Neuronal stem cell (in vitro differentiated cells): Measurements from ENCODE around the gene FOSL2.

Source experiments
- DNase-seq: peaks from one replicate; pipeline ENCODE4 v3.0.0-alpha.2; 2013; ENCODE audit warnings: low spot score
- H2AFZ ChIP-seq: one replicate; pipeline ENCODE4 v1.6.1; 2013; ENCODE audit warnings: mild to moderate bottlenecking, low read length, inconsistent platforms
- H2AK5ac ChIP-seq: 2 replicates; pipeline ENCODE4 v1.6.1; 2013; ENCODE audit warnings: low read depth, mild to moderate bottlenecking, inconsistent platforms, low read length, moderate library complexity, mixed read lengths
- H2BK120ac ChIP-seq: 2 replicates; pipeline ENCODE4 v1.6.1; 2013; ENCODE audit warnings: low read depth, mild to moderate bottlenecking, inconsistent platforms, low read length, moderate library complexity, mixed read lengths
- H2BK12ac ChIP-seq: one replicate; pipeline ENCODE4 v1.6.1; 2013; ENCODE audit warnings: low read length, inconsistent platforms
- H2BK15ac ChIP-seq: 2 replicates; pipeline ENCODE4 v1.6.1; 2013; ENCODE audit warnings: mild to moderate bottlenecking, low read length, inconsistent platforms, mixed read lengths
- H2BK5ac ChIP-seq: one replicate; pipeline ENCODE4 v1.6.1; 2013; ENCODE audit warnings: inconsistent platforms, mild to moderate bottlenecking, low read length, moderate library complexity
- H3K14ac ChIP-seq: one replicate; pipeline ENCODE4 v1.6.1; 2013; ENCODE audit warnings: low read length, inconsistent platforms
- H3K18ac ChIP-seq: 2 replicates; pipeline ENCODE4 v1.6.1; 2013; ENCODE audit warnings: low read length, inconsistent platforms
- H3K23ac ChIP-seq: 2 replicates; pipeline ENCODE4 v1.6.1; 2013; ENCODE audit warnings: low read depth, mild to moderate bottlenecking, mixed read lengths, low read length, inconsistent platforms; ENCODE audit not compliant: poor library complexity
- H3K27ac ChIP-seq: replicated peaks from 3 replicates; pipeline ENCODE4 v1.5.1; 2013; ENCODE audit warnings: low read length, inconsistent platforms
- H3K27me3 ChIP-seq, 3 experiments: 2 replicates each; pipeline ENCODE4 v1.6.1; 2013; ENCODE audit warnings: low read length in 3 of 3, mild to moderate bottlenecking in 2 of 3, inconsistent platforms in 1 of 3, low read depth in 1 of 3, mixed read lengths in 1 of 3, moderate library complexity in 1 of 3; ENCODE audit not compliant: control insufficient read depth in 3 of 3, insufficient read depth in 3 of 3
- H3K36me3 ChIP-seq, 2 donors: replicated peaks in 1 of 2; 2 replicates each; pipeline ENCODE4 v1.6.1; 2013; ENCODE audit warnings: low read length in 2 of 2; ENCODE audit not compliant: control insufficient read depth in 2 of 2, insufficient read depth in 2 of 2
- H3K4ac ChIP-seq: 2 replicates; pipeline ENCODE4 v1.6.1; 2013; ENCODE audit warnings: inconsistent platforms, mild to moderate bottlenecking, low read length, moderate library complexity
- H3K4me1 ChIP-seq, 2 donors: 1 replicate in 1 of 2; 2 replicates in 1 of 2; pipeline ENCODE4 v1.6.1; 2013; ENCODE audit warnings: low read length in 2 of 2, low read depth in 1 of 2; ENCODE audit not compliant: control insufficient read depth in 2 of 2, insufficient read depth in 1 of 2
- H3K4me2 ChIP-seq: one replicate; pipeline ENCODE4 v1.6.1; 2013; ENCODE audit warnings: mild to moderate bottlenecking, low read length, inconsistent platforms; ENCODE audit not compliant: insufficient read depth, poor library complexity, severe bottlenecking
- H3K4me3 ChIP-seq, 2 donors: 2 replicates each; pipeline ENCODE4 v1.5.1; 2013; ENCODE audit warnings: low read length in 2 of 2, mild to moderate bottlenecking in 2 of 2, inconsistent platforms in 1 of 2, moderate library complexity in 1 of 2
- H3K79me1 ChIP-seq: one replicate; pipeline ENCODE4 v1.6.1; 2013; ENCODE audit warnings: low read depth, mild to moderate bottlenecking, inconsistent platforms, low read length, moderate library complexity
- H3K9ac ChIP-seq: one replicate; pipeline ENCODE4 v1.6.1; 2013; ENCODE audit warnings: mild to moderate bottlenecking, low read depth, low read length, inconsistent platforms; ENCODE audit not compliant: poor library complexity
- H3K9me3 ChIP-seq, 2 donors: replicated peaks in 1 of 2; 2 replicates each; pipeline versions ENCODE3 to v1.6.1; 2013; ENCODE audit warnings: low read length in 2 of 2, mild to moderate bottlenecking in 2 of 2, inconsistent platforms in 1 of 2, low read depth in 1 of 2, mixed read lengths in 1 of 2, moderate library complexity in 1 of 2; ENCODE audit not compliant: control insufficient read depth in 2 of 2, insufficient read depth in 1 of 2
- H4K8ac ChIP-seq: one replicate; pipeline ENCODE4 v1.6.1; 2013; ENCODE audit warnings: low read depth, mild to moderate bottlenecking, inconsistent platforms, low read length, moderate library complexity
- H4K91ac ChIP-seq: one replicate; pipeline ENCODE4 v1.6.1; 2013; ENCODE audit warnings: low read length, low read depth, mild to moderate bottlenecking, inconsistent platforms; ENCODE audit not compliant: poor library complexity
- WGBS, 2 donors: extraction: QIAGEN DNeasy Blood & Tissue Kit; methylation state at CpG; one replicate each; pipeline ENCODE4 v1.1.7; 2013; ENCODE audit warnings: missing lambda C conversion rate in 2 of 2, mixed read lengths in 1 of 2; ENCODE audit not compliant: insufficient read length in 2 of 2, insufficient replicate concordance in 1 of 2; ENCODE audit errors: extremely low coverage in 2 of 2; 5-methylcytosine and 5-hydroxymethylcytosine counted together

The FOSL2 gene

DNA sequence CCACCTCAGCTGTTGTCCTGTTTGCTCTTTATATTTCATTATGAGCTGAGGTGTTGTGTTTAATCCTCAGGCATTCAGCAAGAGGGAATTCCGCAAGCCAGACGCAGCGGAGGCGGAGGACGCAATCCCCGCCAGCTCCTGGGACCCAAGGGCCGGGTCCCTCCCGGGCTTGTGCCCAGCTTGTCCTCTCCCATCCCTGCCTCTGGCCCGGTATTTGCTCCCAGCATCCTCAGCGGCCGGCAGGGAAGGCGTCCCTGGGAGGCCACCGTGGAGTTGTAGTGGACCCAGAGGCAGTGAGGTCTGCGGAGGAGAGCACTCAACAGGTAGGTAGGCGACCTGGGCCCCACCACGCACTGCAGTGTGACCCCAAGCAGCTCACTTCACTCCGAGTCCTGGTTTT, 42.5 kb upstream of the FOSL2 start:
- H3K9me3 ChIP-seq: no peaks in the 10 kb centered on the region
- no peaks in the 10 kb centered on the region for H3K79me1 ChIP-seq
- no peaks in the 10 kb centered on the region for H3K27me3 ChIP-seq
- no peak overlapping the region for H3K4ac ChIP-seq
- no CpG with 5 or more reads among the region's 17 CpGs for WGBS, 2 donors
- no peak overlapping the region for H3K23ac ChIP-seq
- H3K9ac ChIP-seq: no peak overlapping the region
- H4K8ac ChIP-seq: no peak overlapping the region
- H2AFZ ChIP-seq: peak overlapping the region; percentile 28
- H3K36me3 ChIP-seq: no peaks in the 10 kb centered on the region
- H2BK120ac ChIP-seq: no peak overlapping the region
- no peak overlapping the region for H3K4me2 ChIP-seq
- H2BK5ac ChIP-seq: no peak overlapping the region
- H3K27ac ChIP-seq: no peak overlapping the region
- H2AK5ac ChIP-seq: no peak overlapping the region
- no peak overlapping the region for H2BK15ac ChIP-seq
- peaks cover 0 to 11% of the 10 kb centered on the region in 2 donors for H3K4me1 ChIP-seq
- peak overlapping the region; percentile 12 for H2BK12ac ChIP-seq
- H3K4me3 ChIP-seq: no peak overlapping the region
- no peak overlapping the region for H4K91ac ChIP-seq
- H3K14ac ChIP-seq: no peak overlapping the region
- DNase-seq: no peak
- H3K18ac ChIP-seq: peak overlapping the region; percentile 50

DNA sequence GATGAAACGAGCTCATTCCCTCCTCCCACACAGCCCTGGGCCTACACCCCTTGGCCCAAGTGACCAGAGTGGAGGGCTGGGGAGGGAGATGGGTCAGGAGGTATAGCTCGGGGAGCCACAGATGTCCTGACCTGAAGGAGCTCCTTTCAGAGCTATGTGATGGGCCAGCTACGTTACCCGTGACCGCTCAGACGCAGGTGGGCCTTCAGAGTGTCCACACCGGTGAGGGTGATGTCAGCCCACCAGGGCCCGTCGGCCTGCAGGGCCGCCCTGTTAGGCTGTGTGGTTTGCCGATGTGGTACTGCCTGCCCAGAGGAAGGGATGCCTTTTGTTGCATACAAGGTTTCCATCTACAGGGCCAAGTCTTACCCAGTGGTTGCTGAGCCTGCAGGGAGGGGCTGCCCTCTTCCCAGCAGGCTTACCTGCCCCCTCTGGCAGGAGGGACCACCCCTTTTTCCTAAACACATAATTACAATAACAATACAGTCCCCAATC, 41.8 kb upstream of the FOSL2 start:
- Histone ChIP-seq H3K9ac (no peak overlapping the region), H3K14ac (no peak overlapping the region), H2BK15ac (peak overlapping the region; percentile 81), H3K4me1 (peaks cover 0 to 9% of the 10 kb centered on the region in 2 donors), H3K9me3 (no peaks in the 10 kb centered on the region), H2AFZ (no peak overlapping the region), H2BK120ac (no peak overlapping the region), H4K8ac (no peak overlapping the region), H4K91ac (peak overlapping the region; percentile 86), H3K4me3 (no peak overlapping the region), H3K27ac (no peak overlapping the region), H3K4me2 (no peak overlapping the region), H2AK5ac (peak overlapping the region; percentile 95), H3K27me3 (no peaks in the 10 kb centered on the region), H3K18ac (peak overlapping the region; percentile 80), H3K79me1 (no peaks in the 10 kb centered on the region), H2BK12ac (peak overlapping the region; percentile 0), H3K4ac (no peak overlapping the region), H3K23ac (peak overlapping the region; percentile 77), H2BK5ac (no peak overlapping the region), H3K36me3 (no peaks in the 10 kb centered on the region)
- WGBS, 2 donors: no CpG with 5 or more reads among the region's 11 CpGs
- no peak for DNase-seq

DNA sequence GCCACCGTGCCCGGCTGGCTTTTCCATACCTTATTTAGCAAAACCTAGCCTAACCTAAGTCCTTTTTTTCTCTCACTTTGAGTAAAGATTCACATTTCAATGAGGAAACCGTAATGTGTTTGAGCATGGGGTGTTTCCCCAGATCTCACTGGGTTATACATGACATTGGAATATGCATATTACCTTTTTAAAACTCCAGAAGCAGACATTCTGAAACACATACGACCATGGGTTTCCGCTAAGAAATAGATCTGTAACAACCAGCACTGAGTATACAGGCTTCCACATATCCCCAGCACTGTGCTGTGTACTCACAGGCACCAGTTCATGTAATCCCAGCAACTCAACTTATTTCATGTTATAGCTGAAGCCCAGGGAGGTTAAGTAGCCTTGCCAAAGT, 41.0 kb upstream of the FOSL2 start:
- no peak overlapping the region for H2AK5ac ChIP-seq
- H3K4me3 ChIP-seq: no peak overlapping the region
- H3K79me1 ChIP-seq: no peaks in the 10 kb centered on the region
- H3K4ac ChIP-seq: no peak overlapping the region
- no peak overlapping the region for H4K8ac ChIP-seq
- DNase-seq: no peak
- no peaks in the 10 kb centered on the region for H3K27me3 ChIP-seq
- no peak overlapping the region for H2BK5ac ChIP-seq
- H3K36me3 ChIP-seq: no peaks in the 10 kb centered on the region
- no peak overlapping the region for H3K27ac ChIP-seq
- H3K9ac ChIP-seq: no peak overlapping the region
- H3K18ac ChIP-seq: no peak overlapping the region
- no CpG with 5 or more reads among the region's 5 CpGs for WGBS, 2 donors
- H2BK120ac ChIP-seq: no peak overlapping the region
- no peaks in the 10 kb centered on the region for H3K9me3 ChIP-seq
- H2BK15ac ChIP-seq: no peak overlapping the region
- no peak overlapping the region for H2BK12ac ChIP-seq
- no peak overlapping the region for H3K4me2 ChIP-seq
- H3K14ac ChIP-seq: no peak overlapping the region
- no peak overlapping the region for H3K23ac ChIP-seq
- no peak overlapping the region for H2AFZ ChIP-seq
- peaks cover 6 to 12% of the 10 kb centered on the region in 2 donors for H3K4me1 ChIP-seq
- H4K91ac ChIP-seq: no peak overlapping the region

DNA sequence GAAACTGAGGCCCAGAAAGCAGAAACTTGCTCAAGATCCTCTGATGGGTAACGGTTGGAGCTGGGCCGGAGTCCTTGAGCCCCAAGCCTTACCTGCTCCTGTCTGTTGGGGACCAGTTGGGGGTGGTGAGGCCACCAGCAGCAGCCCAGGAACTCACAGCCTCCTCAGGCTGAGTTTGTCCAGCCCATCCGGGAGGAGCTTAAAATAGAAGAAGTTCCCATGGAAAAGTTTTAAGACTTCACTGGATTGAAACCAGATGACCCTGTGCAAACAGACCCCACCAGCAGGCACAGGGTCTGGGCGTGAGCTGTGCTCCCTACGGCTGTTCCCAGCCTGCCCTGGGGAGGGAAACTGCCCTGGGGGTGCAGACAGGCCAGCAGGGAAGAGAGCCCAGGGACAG, 40.6 kb upstream of the FOSL2 start:
- no peak overlapping the region for H3K9ac ChIP-seq
- no peak for DNase-seq
- H2BK12ac ChIP-seq: no peak overlapping the region
- H3K4me2 ChIP-seq: no peak overlapping the region
- peak overlapping the region; percentile 60 for H2AFZ ChIP-seq
- WGBS, 2 donors: no CpG with 5 or more reads among the region's 5 CpGs
- H3K4me3 ChIP-seq: no peak overlapping the region
- H3K18ac ChIP-seq: no peak overlapping the region
- H3K27me3 ChIP-seq: no peaks in the 10 kb centered on the region
- peaks cover 7 to 12% of the 10 kb centered on the region in 2 donors for H3K4me1 ChIP-seq
- H2BK15ac ChIP-seq: peak overlapping the region; percentile 91
- H4K91ac ChIP-seq: no peak overlapping the region
- H3K36me3 ChIP-seq: no peaks in the 10 kb centered on the region
- H4K8ac ChIP-seq: no peak overlapping the region
- no peak overlapping the region for H3K4ac ChIP-seq
- no peak overlapping the region for H3K23ac ChIP-seq
- no peak overlapping the region for H3K27ac ChIP-seq
- H2AK5ac ChIP-seq: no peak overlapping the region
- no peak overlapping the region for H2BK5ac ChIP-seq
- H2BK120ac ChIP-seq: no peak overlapping the region
- H3K79me1 ChIP-seq: no peaks in the 10 kb centered on the region
- H3K14ac ChIP-seq: no peak overlapping the region
- H3K9me3 ChIP-seq: no peaks in the 10 kb centered on the region
